Germinal center (tissue), 1 donor: Measurements from ENCODE around the gene NDRG3.
"Not testable (repeated sequence)": the region's sequence is repeated elsewhere in the genome, so short reads cannot be mapped to it uniquely, and the experiment has no call there.

Source experiments
- DNase-seq: peaks from one replicate; pipeline ENCODE4 v3.0.0; 2012; ENCODE audit warnings: mixed read lengths, low spot score

NDRG3 gene

GRCh38 chr20:36687850-36688249, 58.0 kb downstream of the NDRG3 start:
- DNase-seq: no peak

- DNase-seq: no peak
These were observed 58.9 kb downstream of the NDRG3 start for GRCh38 chr20:36686944-36687343.

- no peak for DNase-seq
These were observed 59.4 kb downstream of the NDRG3 start for GRCh38 chr20:36686504-36686903.

GRCh38 chr20:36684747-36685146, 61.1 kb downstream of the NDRG3 start:
- no peak for DNase-seq

GRCh38 chr20:36682311-36682710, 63.6 kb downstream of the NDRG3 start:
- no peak for DNase-seq

- no peak for DNase-seq
These were observed 68.5 kb downstream of the NDRG3 start for GRCh38 chr20:36677422-36677771.

GRCh38 chr20:36676701-36677421, 69.0 kb downstream of the NDRG3 start:
- DNase-seq: no peak

GRCh38 chr20:36675545-36675944, 70.3 kb downstream of the NDRG3 start:
- not testable (repeated sequence) for DNase-seq

GRCh38 chr20:36672991-36673390, 72.9 kb downstream of the NDRG3 start:
- DNase-seq: no peak

GRCh38 chr20:36670665-36671357, 75.1 kb downstream of the NDRG3 start:
- no peak for DNase-seq

GRCh38 chr20:36666181-36666740, 79.6 kb downstream of the NDRG3 start:
- no peak for DNase-seq

- no peak for DNase-seq
These were observed 82.9 kb downstream of the NDRG3 start for GRCh38 chr20:36663031-36663430.

GRCh38 chr20:36658300-36658699, 87.6 kb downstream of the NDRG3 start:
- DNase-seq: no peak

GRCh38 chr20:36656733-36657132, 89.2 kb downstream of the NDRG3 start:
- DNase-seq: no peak

GRCh38 chr20:36655004-36655403, 90.9 kb downstream of the NDRG3 start:
- DNase-seq: no peak

- no peak for DNase-seq
These were observed 91.4 kb downstream of the NDRG3 start for GRCh38 chr20:36654506-36654905.

GRCh38 chr20:36653456-36653855, 92.4 kb downstream of the NDRG3 start:
- no peak for DNase-seq

GRCh38 chr20:36647196-36648121, 98.4 kb downstream of the NDRG3 start:
- no peak for DNase-seq

GRCh38 chr20:36646678-36647077, 99.2 kb downstream of the NDRG3 start:
- DNase-seq: no peak

- DNase-seq: peak; percentile 40
These were observed 99.9 kb downstream of the NDRG3 start, which contains the start of gene SLA2 for GRCh38 chr20:36645998-36646397. TSS of gene SLA2 (minus strand) at chr20:36646196. CDS start at chr20:36641335, 4,861 bp downstream.

- no peak for DNase-seq
These were observed 100.5 kb downstream of the NDRG3 start for GRCh38 chr20:36645353-36645752.

GRCh38 chr20:36644706-36645095, 101.2 kb downstream of the NDRG3 start:
- DNase-seq: no peak
